ENCODE results near the gene CDC42BPA. TPM values are rescaled to one million over a fixed set of nuclear protein-coding genes. Genes with fewer than 3 reads are reported as not detected.
A peak's percentile ranks its signal among the peaks of the same experiment; 100 is the strongest.

The CDC42BPA gene
- total and polyA plus RNA-seq, 2 of the 13 experiments (the other 11 are each of a cell fraction or from before 2014, with no cell fraction given): 6.5 to 16.0 TPM

GRCh38 chr1:226993814-226994585 lies 324.3 kb downstream of the CDC42BPA start (continued):
- TF ChIP-seq ZNF281 (CRISPR knock-in tag; IDR thresholded peaks at IDR 0.05; ENCODE audit: borderline replicate concordance) (no peak), ISL2 (CRISPR knock-in tag; IDR thresholded peaks at IDR 0.05) (no peak), ZSCAN30 (CRISPR knock-in tag; IDR thresholded peaks at IDR 0.05) (no peak), STAT6 (CRISPR knock-in tag; IDR thresholded peaks at IDR 0.05; ENCODE audit: borderline replicate concordance) (no peak), ZBTB38 (CRISPR knock-in tag; IDR thresholded peaks at IDR 0.05) (no peak; the same call in 1 of the 2 replicates), SIX1 (CRISPR knock-in tag; IDR thresholded peaks at IDR 0.05; ENCODE audit: borderline replicate concordance) (peak; percentile 88), BRCA1 (CRISPR knock-in tag; IDR thresholded peaks at IDR 0.05) (no peak), HDAC2 (CRISPR knock-in tag; IDR thresholded peaks at IDR 0.05) (peak; percentile 27; the same call in 1 of the 2 replicates), TEAD3 (CRISPR knock-in tag; optimal IDR thresholded peaks at IDR 0.05; ENCODE audit: borderline replicate concordance) (peak; percentile 36), U2AF2 (IDR thresholded peaks at IDR 0.05; ENCODE audit: low read depth, low read length) (no peak), MAX (IDR thresholded peaks at IDR 0.05) (peak; percentile 59), PRDM10 (CRISPR knock-in tag; IDR thresholded peaks at IDR 0.05; ENCODE audit: low read depth) (no peak), PCBP2 (optimal IDR thresholded peaks at IDR 0.05; ENCODE audit: low read depth, low read length, poor library complexity, severe bottlenecking) (no peak), GMEB2 (CRISPR knock-in tag; IDR thresholded peaks at IDR 0.05; ENCODE audit: low read depth) (no peak), SNAPC5 (CRISPR knock-in tag; IDR thresholded peaks at IDR 0.05; ENCODE audit: borderline replicate concordance) (no peak), FOXP1 (IDR thresholded peaks at IDR 0.05) (no peak), FOXP1 (CRISPR knock-in tag; IDR thresholded peaks at IDR 0.05) (no peak)
